Measurements from ENCODE around the gene GAB2.

Gene GAB2

GRCh38 chr11:78230161-78230877, 187.3 kb downstream of the GAB2 start:
- TF ChIP-seq CTCF (conservative IDR thresholded peaks at IDR 0.05; ENCODE audit: control insufficient read depth, insufficient read depth, low read depth, low read length): no peak
- no peak overlapping the region for H3K4me3 ChIP-seq (ENCODE audit: control insufficient read depth, low read depth, low read length)
- DNase-seq (ENCODE audit: low read depth): no peak

GRCh38 chr11:78229106-78229505, 188.5 kb downstream of the GAB2 start:
- TF ChIP-seq CTCF (conservative IDR thresholded peaks at IDR 0.05; ENCODE audit: control insufficient read depth, insufficient read depth, low read depth, low read length): no peak
- DNase-seq (ENCODE audit: low read depth): no peak
- H3K4me3 ChIP-seq (ENCODE audit: control insufficient read depth, low read depth, low read length): no peak overlapping the region

GRCh38 chr11:78228467-78228866, 189.2 kb downstream of the GAB2 start:
- DNase-seq (ENCODE audit: low read depth): peak; percentile 60
- no peak overlapping the region for H3K4me3 ChIP-seq (ENCODE audit: control insufficient read depth, low read depth, low read length)
- TF ChIP-seq CTCF (conservative IDR thresholded peaks at IDR 0.05; ENCODE audit: control insufficient read depth, insufficient read depth, low read depth, low read length): peak; percentile 53

GRCh38 chr11:78227921-78228320, 189.7 kb downstream of the GAB2 start:
- no peak for DNase-seq (ENCODE audit: low read depth)
- H3K4me3 ChIP-seq (ENCODE audit: control insufficient read depth, low read depth, low read length): no peak overlapping the region
- TF ChIP-seq CTCF (conservative IDR thresholded peaks at IDR 0.05; ENCODE audit: control insufficient read depth, insufficient read depth, low read depth, low read length): no peak

GRCh38 chr11:78226684-78227680, 190.6 kb downstream of the GAB2 start:
- DNase-seq (ENCODE audit: low read depth): no peak
- no peak for TF ChIP-seq CTCF (conservative IDR thresholded peaks at IDR 0.05; ENCODE audit: control insufficient read depth, insufficient read depth, low read depth, low read length)
- no peak overlapping the region for H3K4me3 ChIP-seq (ENCODE audit: control insufficient read depth, low read depth, low read length)

GRCh38 chr11:78224906-78225420, 192.7 kb downstream of the GAB2 start:
- no peak overlapping the region for H3K4me3 ChIP-seq (ENCODE audit: control insufficient read depth, low read depth, low read length)
- no peak for TF ChIP-seq CTCF (conservative IDR thresholded peaks at IDR 0.05; ENCODE audit: control insufficient read depth, insufficient read depth, low read depth, low read length)
- no peak for DNase-seq (ENCODE audit: low read depth)
